AG09309 (cell line): ENCODE measurements around the gene SRD5A3.

Experiments
- DNase-seq: peaks from one replicate; pipeline ENCODE4 v3.0.0-alpha.2; 2010; ENCODE audit warnings: low read depth
- H3K4me3 ChIP-seq: 2 replicates; pipeline ENCODE4 v1.5.1; 2011; ENCODE audit warnings: mild to moderate bottlenecking, low read depth, low read length, moderate library complexity; ENCODE audit not compliant: control insufficient read depth
- CTCF ChIP-seq: IDR thresholded peaks from 2 replicates; pipeline ENCODE4 v1.5.1; 2011; ENCODE audit warnings: mild to moderate bottlenecking, low read depth, low read length, inconsistent platforms; ENCODE audit not compliant: insufficient read depth, control insufficient read depth; ENCODE audit errors: missing control alignments

The SRD5A3 gene

GRCh38 chr4:55345980-55346850 is at the start of gene SRD5A3:
Gene SRD5A3, plus strand, starts transcription at chr4:55346242. Its CDS starts 95 bp downstream, at chr4:55346337.
- no peak for DNase-seq
- H3K4me3 ChIP-seq, result peak within 1 kb of the TSS; percentile 74
- peak; percentile 70 for TF ChIP-seq CTCF

GRCh38 chr4:55297346-55297745 is 48.7 kb upstream of the SRD5A3 start:
- no peak overlapping the region for H3K4me3 ChIP-seq
- no peak for DNase-seq
- no peak for TF ChIP-seq CTCF

GRCh38 chr4:55303760-55304165 is 42.3 kb upstream of the SRD5A3 start:
- DNase-seq, result no peak

GRCh38 chr4:55304303-55304702 is 41.7 kb upstream of the SRD5A3 start:
- H3K4me3 ChIP-seq, result no peak overlapping the region
- TF ChIP-seq CTCF, result no peak
- no peak for DNase-seq

More at GRCh38 chr4:55303760-55304165, 42.3 kb upstream of the SRD5A3 start:
- no peak for TF ChIP-seq CTCF
- no peak overlapping the region for H3K4me3 ChIP-seq

GRCh38 chr4:55308071-55308470 is 38.0 kb upstream of the SRD5A3 start:
- TF ChIP-seq CTCF, result no peak
- DNase-seq, result no peak
- no peak overlapping the region for H3K4me3 ChIP-seq

- DNase-seq, result no peak
- TF ChIP-seq CTCF, result no peak
- H3K4me3 ChIP-seq, result no peak overlapping the region
Observed at GRCh38 chr4:55311792-55312488, 34.1 kb upstream of the SRD5A3 start.
